GM12878 (cell line): ENCODE data around the gene CMTM1. TPM values are rescaled to one million over a fixed set of nuclear protein-coding genes. Genes with fewer than 3 reads are reported as not detected.

Source experiments
- ATAC-seq: fragments of 200-7000 bp; cut with Tn5 transposase; 3 replicates; pipeline ENCODE4 v1.9.1; 2020; ENCODE audit warnings: mild to moderate bottlenecking, moderate library complexity
- BruUV-seq: library from RNA; stranded (reverse); fragments of 400-500 nt; replicated peaks from 2 replicates; lab custom pipeline; 2021; lab: Mats Ljungman, UMichigan
- CTCF ChIA-PET: fragments of 300-600 bp; sonication (Branson Sonifier 250); formaldehyde crosslinking; extraction: SDS; loops from one replicate; lab custom pipeline; 2021; ENCODE audit warnings: inconsistent platforms; lab: Yijun Ruan, JAX
- POLR2A ChIA-PET: fragments of 350-600 bp; formaldehyde crosslinking; extraction: SDS; loops from one replicate; lab custom pipeline; 2021; ENCODE audit warnings: inconsistent platforms; lab: Charles Lee
- RAD21 ChIA-PET: fragments of 300-600 bp; sonication (Branson Sonifier 250); formaldehyde crosslinking; loops from one replicate; lab custom pipeline; 2023; ENCODE audit warnings: antibody characterized with exemption; ENCODE audit not compliant: unreplicated experiment; lab: Charles Lee
- SMC1A ChIA-PET: fragments of 300-600 bp; sonication (Branson Sonifier 250); formaldehyde crosslinking; loops from one replicate; lab custom pipeline; 2023; ENCODE audit not compliant: unreplicated experiment, uncharacterized antibody; lab: Charles Lee
- DNase-seq: peaks from one replicate; pipeline ENCODE4 v3.0.0-alpha.2; 2011; ENCODE audit warnings: low read depth, low spot score
- FAIRE-seq: peaks from 3 replicates; lab custom pipeline; 2011; peaks lifted over from hg19 to GRCh38; lab: Jason Lieb, UNC
- H2AFZ ChIP-seq: 2 replicates; pipeline ENCODE4 v1.6.0; 2011; ENCODE audit warnings: low read depth, low read length, control low read depth; ENCODE audit not compliant: control insufficient read depth
- H3K27ac ChIP-seq: 2 replicates; pipeline ENCODE4 v1.5.1; 2011; ENCODE audit warnings: control low read depth; ENCODE audit not compliant: control insufficient read depth, insufficient read depth
- H3K27me3 ChIP-seq, 2 experiments: replicated peaks in 1 of 2; 2 replicates each; pipeline versions ENCODE4 v1.6.0 to v1.6.1; 2011; ENCODE audit warnings: low read length in 1 of 2; ENCODE audit not compliant: control insufficient read depth in 2 of 2, insufficient read depth in 2 of 2
- H3K36me3 ChIP-seq, 2 experiments: 2 replicates each; pipeline ENCODE4 v1.5.1; 2011; ENCODE audit warnings: low read length in 1 of 2; ENCODE audit not compliant: control insufficient read depth in 2 of 2, insufficient read depth in 2 of 2
- H3K4me1 ChIP-seq: 2 replicates; pipeline ENCODE4 v1.6.1; 2011; ENCODE audit warnings: mild to moderate bottlenecking, low read length, moderate library complexity, mixed read lengths; ENCODE audit not compliant: control insufficient read depth, insufficient read depth
- H3K4me2 ChIP-seq: 2 replicates; pipeline ENCODE4 v1.6.0; 2011; ENCODE audit warnings: control low read depth; ENCODE audit not compliant: control insufficient read depth, insufficient read depth
- H3K4me3 ChIP-seq: fragments of 200-600 bp; sonication (generic); 2 replicates; pipeline ENCODE4 v1.5.1; 2016
- H3K79me2 ChIP-seq: 2 replicates; pipeline ENCODE4 v1.6.0; 2011; ENCODE audit warnings: low read length; ENCODE audit not compliant: control insufficient read depth, insufficient read depth
- H3K9ac ChIP-seq: 2 replicates; pipeline ENCODE4 v1.8.0; 2011; ENCODE audit warnings: low read length, control low read depth, mixed read lengths; ENCODE audit not compliant: control insufficient read depth, insufficient read depth
- H3K9me3 ChIP-seq: replicated peaks from 3 replicates; pipeline ENCODE4 v1.5.1; 2011; ENCODE audit warnings: mild to moderate bottlenecking, low read length; ENCODE audit not compliant: control insufficient read depth, insufficient read depth
- H4K20me1 ChIP-seq: 2 replicates; pipeline ENCODE4 v1.6.0; 2011; ENCODE audit not compliant: control insufficient read depth, insufficient read depth
- BACH1 ChIP-seq: fragments of 450-650 bp; IDR thresholded peaks from 2 replicates; pipeline ENCODE4 v1.6.1; 2017; ENCODE audit warnings: mild to moderate bottlenecking, borderline replicate concordance
- BHLHE40 ChIP-seq, 2 experiments: fragments of 450-650 bp in 1 of 2; IDR thresholded peaks; 2 replicates each; pipeline ENCODE4 v1.6.1; 2011 to 2017; ENCODE audit warnings: low read depth in 2 of 2, borderline replicate concordance in 1 of 2, improper control_type of control experiment in 1 of 2, low read length in 1 of 2, mild to moderate bottlenecking in 1 of 2
- CHD4 ChIP-seq: fragments of 200-600 bp; sonication (generic); IDR thresholded peaks from 2 replicates; pipeline ENCODE4 v1.6.1; 2016; ENCODE audit warnings: mild to moderate bottlenecking
- JUNB ChIP-seq: IDR thresholded peaks from 2 replicates; pipeline ENCODE4 v1.6.1; 2016; ENCODE audit warnings: antibody characterized with exemption, mild to moderate bottlenecking
- RCOR1 ChIP-seq: conservative IDR thresholded peaks from 2 replicates; pipeline ENCODE4 v1.6.1; 2012; ENCODE audit warnings: low read depth, low read length, improper control_type of control experiment
- SMAD1 ChIP-seq: fragments of 450-650 bp; IDR thresholded peaks from 2 replicates; pipeline ENCODE4 v1.6.1; 2018; ENCODE audit warnings: mild to moderate bottlenecking, low read depth; ENCODE audit not compliant: partially characterized antibody
- SMARCA5 ChIP-seq: fragments of 450-650 bp; IDR thresholded peaks from 2 replicates; pipeline ENCODE4 v1.6.1; 2017; ENCODE audit warnings: mild to moderate bottlenecking
- TAF1 ChIP-seq: IDR thresholded peaks from 2 replicates; pipeline ENCODE4 v1.6.1; 2011; ENCODE audit warnings: mild to moderate bottlenecking, low read depth, low read length, borderline replicate concordance
- WRNIP1 ChIP-seq: IDR thresholded peaks from 2 replicates; pipeline ENCODE4 v1.6.1; 2011; ENCODE audit warnings: low read depth, low read length, improper control_type of control experiment, borderline replicate concordance
- ZNF217 ChIP-seq: fragments of 450-650 bp; IDR thresholded peaks from 2 replicates; pipeline ENCODE4 v1.6.1; 2017; ENCODE audit warnings: antibody characterized with exemption, mild to moderate bottlenecking
- WGBS: methylation state at CpG from one replicate; pipeline ENCODE4 v1.1.6; 2016; ENCODE audit warnings: low lambda C conversion rate; ENCODE audit not compliant: insufficient replicate concordance, insufficient coverage; ENCODE audit errors: missing lambda C conversion rate; 5-methylcytosine and 5-hydroxymethylcytosine counted together
- in situ Hi-C: fragments of 300-500 bp; cut with MboI; formaldehyde crosslinking; loops from 9 replicates; pipeline ENCODE4 v1.14.3; 2018; ENCODE audit warnings: mixed read lengths
- intact Hi-C: fragments of 100-400 bp; cut with micrococcal nuclease; formaldehyde crosslinking; loops from one replicate; pipeline ENCODE4 v1.14.2; 2022; ENCODE audit not compliant: unreplicated experiment
- polyA plus RNA-seq, 11 experiments: library from polyadenylated mRNA; depleted of rRNA in 4 of 11; unstranded in 6 of 11; stranded (reverse) in 5 of 11; fragments of >200 nt; fragmentation: Nextera tagmentation in 4 of 11; fragmentation: Illumina TruSeq in 1 of 11; extraction: Ambion mirVana in 4 of 11; extraction: Trizol in 1 of 11; gene quantifications; 1 replicate in 1 of 11; 2 replicates in 10 of 11; pipeline versions ENCODE4 v1.2.1 to v1.2.3, GENCODE V29; 2011 to 2016; ENCODE audit warnings: inconsistent platforms in 2 of 11, missing spikeins in 2 of 11, low read depth in 1 of 11
- total RNA-seq, 4 experiments: library from RNA; depleted of rRNA in 3 of 4; stranded (reverse); fragments of >200 nt in 3 of 4; fragmentation: Illumina TruSeq in 1 of 4; extraction: Trizol in 1 of 4; gene quantifications; 2 replicates each; pipeline versions ENCODE4 v1.2.1 to v1.2.3, GENCODE V29; 2013 to 2021

CMTM1 gene
- total and polyA plus RNA-seq, 10 of the 15 experiments (the other 5 are each of a cell fraction or from before 2014, with no cell fraction given): 0.09 to 3.0 (median 1.4) TPM; not detected in 2

- in situ Hi-C loops: no loop called here
- ChIA-PET RAD21 (no interaction called here), CTCF (no interaction called here), SMC1A (no interaction called here), POLR2A (no interaction called here)
- ATAC-seq (no peak), FAIRE-seq (no peak), DNase-seq (no peak)
- Histone ChIP-seq H3K27ac (no peak overlapping the region), H3K9ac (no peak overlapping the region), H2AFZ (no peak overlapping the region), H3K4me2 (no peak overlapping the region), H4K20me1 (no peaks in the 10 kb centered on the region), H3K4me1 (no peaks in the 10 kb centered on the region), H3K27me3 (peaks cover 0 to 4% of the 10 kb centered on the region in 2 experiments; a peak in 2 of 4 replicates), H3K36me3 (peaks cover 0 to 7% of the 10 kb centered on the region in 2 experiments; a peak in 2 of 4 replicates), H3K4me3 (no peak overlapping the region), H3K9me3 (no peaks in the 10 kb centered on the region), H3K79me2 (no peaks in the 10 kb centered on the region)
- no TSS peak for BruUV-seq
- intact Hi-C loops: no loop called here
- TF ChIP-seq WRNIP1: no peak
- TF ChIP-seq SMARCA5: no peak
- TF ChIP-seq ZNF217: no peak
- no peak for TF ChIP-seq BHLHE40 (IDR thresholded peaks at IDR 0.05; ENCODE audit: borderline replicate concordance in 1 of 2, low read depth in 2 of 2, low read length in 1 of 2)
- no peak for TF ChIP-seq SMAD1
- no peak for TF ChIP-seq CHD4
- no peak for TF ChIP-seq TAF1
- no peak for TF ChIP-seq BACH1
- no peak for TF ChIP-seq JUNB
- no peak for TF ChIP-seq RCOR1
- WGBS: 57% methylated on average over 4 of the region's 4 CpGs
Observed at GRCh38 chr16:66616169-66616568, 49.9 kb downstream of the CMTM1 start.
